ENCODE results near the gene CALN1.

Gene CALN1

DNA sequence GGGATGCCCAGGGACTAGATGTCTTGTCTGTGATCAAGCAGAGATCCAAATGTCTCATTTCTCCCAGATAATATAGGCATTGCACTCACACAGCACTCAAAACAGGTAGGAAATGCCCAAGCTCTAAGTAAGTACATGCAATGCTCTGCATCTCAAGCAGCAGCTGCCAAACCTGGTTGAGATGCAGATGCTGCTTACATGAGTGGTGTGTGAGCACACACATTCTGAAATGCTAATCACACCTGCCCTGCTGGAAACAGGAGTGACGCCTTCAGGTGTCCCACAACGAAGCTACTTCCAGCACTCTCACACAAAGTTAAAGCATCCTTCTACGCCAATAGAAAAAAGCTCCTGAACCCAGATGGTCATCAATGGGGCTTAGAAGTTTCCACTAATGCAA is 132.9 kb downstream of the CALN1 start:
- TF ChIP-seq, protein P1, sequence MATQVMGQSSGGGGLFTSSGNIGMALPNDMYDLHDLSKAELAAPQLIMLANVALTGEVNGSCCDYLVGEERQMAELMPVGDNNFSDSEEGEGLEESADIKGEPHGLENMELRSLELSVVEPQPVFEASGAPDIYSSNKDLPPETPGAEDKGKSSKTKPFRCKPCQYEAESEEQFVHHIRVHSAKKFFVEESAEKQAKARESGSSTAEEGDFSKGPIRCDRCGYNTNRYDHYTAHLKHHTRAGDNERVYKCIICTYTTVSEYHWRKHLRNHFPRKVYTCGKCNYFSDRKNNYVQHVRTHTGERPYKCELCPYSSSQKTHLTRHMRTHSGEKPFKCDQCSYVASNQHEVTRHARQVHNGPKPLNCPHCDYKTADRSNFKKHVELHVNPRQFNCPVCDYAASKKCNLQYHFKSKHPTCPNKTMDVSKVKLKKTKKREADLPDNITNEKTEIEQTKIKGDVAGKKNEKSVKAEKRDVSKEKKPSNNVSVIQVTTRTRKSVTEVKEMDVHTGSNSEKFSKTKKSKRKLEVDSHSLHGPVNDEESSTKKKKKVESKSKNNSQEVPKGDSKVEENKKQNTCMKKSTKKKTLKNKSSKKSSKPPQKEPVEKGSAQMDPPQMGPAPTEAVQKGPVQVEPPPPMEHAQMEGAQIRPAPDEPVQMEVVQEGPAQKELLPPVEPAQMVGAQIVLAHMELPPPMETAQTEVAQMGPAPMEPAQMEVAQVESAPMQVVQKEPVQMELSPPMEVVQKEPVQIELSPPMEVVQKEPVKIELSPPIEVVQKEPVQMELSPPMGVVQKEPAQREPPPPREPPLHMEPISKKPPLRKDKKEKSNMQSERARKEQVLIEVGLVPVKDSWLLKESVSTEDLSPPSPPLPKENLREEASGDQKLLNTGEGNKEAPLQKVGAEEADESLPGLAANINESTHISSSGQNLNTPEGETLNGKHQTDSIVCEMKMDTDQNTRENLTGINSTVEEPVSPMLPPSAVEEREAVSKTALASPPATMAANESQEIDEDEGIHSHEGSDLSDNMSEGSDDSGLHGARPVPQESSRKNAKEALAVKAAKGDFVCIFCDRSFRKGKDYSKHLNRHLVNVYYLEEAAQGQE (IDR thresholded peaks at IDR 0.05; ENCODE audit: insufficient read depth in 1 of 2, low read depth in 2 of 2, low read length in 2 of 2), result no peak
- TF ChIP-seq FOXP2 (optimal IDR thresholded peaks at IDR 0.05; ENCODE audit: borderline replicate concordance, extremely low read depth, extremely low read length, insufficient read depth), result no peak
- TF ChIP-seq POLR2AphosphoS5 (IDR thresholded peaks at IDR 0.05; ENCODE audit: low read depth, low read length), result no peak
- no peak for TF ChIP-seq SIN3A (IDR thresholded peaks at IDR 0.05; ENCODE audit: borderline replicate concordance, insufficient read depth, low read length)
- TF ChIP-seq TAF1 (IDR thresholded peaks at IDR 0.05; ENCODE audit: borderline replicate concordance, insufficient read depth, low read length), result no peak

DNA sequence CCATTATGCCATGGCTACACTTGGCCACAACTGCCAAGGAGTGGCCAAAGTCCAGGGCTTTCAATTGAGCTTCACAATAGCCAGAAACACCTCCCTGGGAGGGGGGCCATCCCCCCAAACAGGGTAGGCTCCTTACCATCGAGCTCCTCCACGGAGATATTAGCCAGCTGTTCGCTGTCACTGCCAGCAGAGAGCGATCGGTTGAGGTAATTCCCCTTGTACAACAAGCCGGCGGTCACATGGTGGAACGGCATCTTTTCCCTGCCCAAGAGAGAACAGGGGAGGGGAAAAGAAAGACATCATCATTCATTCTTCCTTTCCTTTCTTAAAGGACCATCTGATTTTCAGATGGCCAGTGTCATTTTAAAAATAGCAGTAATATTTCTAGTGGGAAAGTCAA is 133.6 kb downstream of the CALN1 start:
- no peak for TF ChIP-seq TAF1 (IDR thresholded peaks at IDR 0.05; ENCODE audit: borderline replicate concordance, insufficient read depth, low read length)
- no peak for TF ChIP-seq POLR2AphosphoS5 (IDR thresholded peaks at IDR 0.05; ENCODE audit: low read depth, low read length)
- TF ChIP-seq, protein P1 (IDR thresholded peaks at IDR 0.05; ENCODE audit: insufficient read depth in 1 of 2, low read depth in 2 of 2, low read length in 2 of 2), result no peak

DNA sequence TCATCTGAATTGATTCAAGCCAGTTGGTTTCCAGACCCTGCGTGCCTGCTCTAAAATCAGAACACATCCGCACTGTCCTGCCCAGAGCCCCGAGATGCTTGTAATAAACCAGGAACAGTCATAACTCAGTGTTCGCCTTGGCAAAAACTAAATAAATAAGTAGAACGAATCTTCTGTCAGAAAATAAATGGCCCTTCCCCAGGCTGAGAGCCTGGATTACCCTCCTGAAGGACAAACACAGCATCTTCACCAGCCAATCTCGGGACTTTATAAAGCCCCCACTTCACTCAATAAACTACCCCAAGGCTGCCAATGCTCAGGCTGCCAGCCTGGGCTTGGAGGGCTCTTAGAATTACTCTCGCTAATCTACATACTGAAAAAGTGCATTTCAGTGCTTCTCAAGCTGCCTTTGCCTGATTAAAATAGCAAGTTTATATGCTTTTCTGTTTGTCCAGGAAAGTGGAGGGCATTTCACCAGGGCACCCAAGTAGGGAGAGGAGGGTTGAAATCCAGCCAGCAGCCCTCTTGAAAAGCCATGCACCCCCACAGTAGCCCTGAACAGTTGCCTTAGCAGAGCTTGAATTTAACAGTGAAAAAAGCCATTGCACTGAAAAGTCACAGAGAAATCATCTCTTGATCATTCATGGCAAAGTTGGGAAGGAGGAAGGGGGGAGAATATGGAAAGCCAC is 136.6 kb downstream of the CALN1 start:
- TF ChIP-seq, protein P1 (IDR thresholded peaks at IDR 0.05; ENCODE audit: insufficient read depth in 1 of 2, low read depth in 2 of 2, low read length in 2 of 2), result no peak
- TF ChIP-seq FOXP2 (optimal IDR thresholded peaks at IDR 0.05; ENCODE audit: borderline replicate concordance, extremely low read depth, extremely low read length, insufficient read depth) (no peak), POLR2AphosphoS5 (IDR thresholded peaks at IDR 0.05; ENCODE audit: low read depth, low read length) (no peak), TAF1 (IDR thresholded peaks at IDR 0.05; ENCODE audit: borderline replicate concordance, insufficient read depth, low read length) (no peak), SIN3A (IDR thresholded peaks at IDR 0.05; ENCODE audit: borderline replicate concordance, insufficient read depth, low read length) (no peak)

DNA sequence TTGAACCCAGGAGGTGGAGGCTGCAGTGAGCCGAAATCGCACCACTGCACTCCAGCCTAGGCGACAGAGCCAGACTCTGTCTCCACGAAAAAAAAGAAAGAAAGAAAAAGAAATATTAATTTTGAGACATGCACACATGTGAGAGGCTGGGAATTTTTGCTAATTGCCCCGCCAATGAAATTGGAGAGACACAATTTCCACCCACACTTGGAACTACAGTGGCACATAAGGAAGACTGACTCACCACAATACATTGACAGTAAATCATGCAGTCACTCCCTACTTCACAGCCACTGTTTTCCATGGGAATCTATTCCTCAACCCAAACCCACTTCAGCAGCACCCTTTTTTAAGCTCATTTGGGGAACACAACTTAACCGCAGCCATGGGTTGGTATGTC is 139.7 kb downstream of the CALN1 start:
- TF ChIP-seq POLR2AphosphoS5 (IDR thresholded peaks at IDR 0.05; ENCODE audit: low read depth, low read length), result no peak
- no peak for TF ChIP-seq SIN3A (IDR thresholded peaks at IDR 0.05; ENCODE audit: borderline replicate concordance, insufficient read depth, low read length)
- TF ChIP-seq, protein P1 (IDR thresholded peaks at IDR 0.05; ENCODE audit: insufficient read depth in 1 of 2, low read depth in 2 of 2, low read length in 2 of 2), result no peak
- no peak for TF ChIP-seq FOXP2 (optimal IDR thresholded peaks at IDR 0.05; ENCODE audit: borderline replicate concordance, extremely low read depth, extremely low read length, insufficient read depth)
- no peak for TF ChIP-seq TAF1 (IDR thresholded peaks at IDR 0.05; ENCODE audit: borderline replicate concordance, insufficient read depth, low read length)

DNA sequence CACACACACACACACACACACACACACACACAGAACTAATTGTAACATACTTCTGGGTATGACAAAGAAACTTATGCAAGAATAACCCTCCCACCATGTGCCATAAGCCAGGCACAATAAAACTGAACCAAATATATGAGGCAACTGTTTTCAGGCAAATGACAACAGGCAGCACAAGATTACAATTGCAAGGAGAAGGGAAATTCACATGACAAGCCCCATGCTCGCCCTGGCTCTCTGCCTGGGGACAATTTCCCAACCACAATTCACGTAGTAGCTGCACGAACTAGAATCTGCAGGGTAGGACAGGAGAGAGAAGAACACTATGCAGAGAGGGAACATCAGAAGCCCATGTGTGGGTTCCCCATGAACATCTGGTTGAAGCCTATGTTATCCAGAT is 143.3 kb downstream of the CALN1 start:
- no peak for TF ChIP-seq FOXP2 (optimal IDR thresholded peaks at IDR 0.05; ENCODE audit: borderline replicate concordance, extremely low read depth, extremely low read length, insufficient read depth)
- TF ChIP-seq POLR2AphosphoS5 (IDR thresholded peaks at IDR 0.05; ENCODE audit: low read depth, low read length), result no peak
- no peak for TF ChIP-seq SIN3A (IDR thresholded peaks at IDR 0.05; ENCODE audit: borderline replicate concordance, insufficient read depth, low read length)
- TF ChIP-seq, protein P1 (IDR thresholded peaks at IDR 0.05; ENCODE audit: insufficient read depth in 1 of 2, low read depth in 2 of 2, low read length in 2 of 2), result no peak
- no peak for TF ChIP-seq TAF1 (IDR thresholded peaks at IDR 0.05; ENCODE audit: borderline replicate concordance, insufficient read depth, low read length)
